ENCODE results near the gene TSTD2. TPM values are rescaled to one million over a fixed set of nuclear protein-coding genes. Genes with fewer than 3 reads are reported as not detected.

The TSTD2 gene
- polyA plus RNA-seq, 1 donor from 2014 or later = 50.0 TPM

GRCh38 chr9:97567894-97568202, 65.3 kb downstream of the TSTD2 start:
- Histone ChIP-seq H3K36me3 (ENCODE audit: insufficient read depth, low read length) (no peaks in the 10 kb centered on the region), H3K79me2 (replicated peaks; ENCODE audit: insufficient read depth, low read length) (no peaks in the 10 kb centered on the region), H3K27ac (ENCODE audit: low read length) (no peak overlapping the region), H3K4me2 (ENCODE audit: low read length) (no peak overlapping the region), H3F3A (ENCODE audit: insufficient read depth, low read length, poor library complexity, severe bottlenecking) (no peaks in the 10 kb centered on the region), H3K9me2 (ENCODE audit: insufficient read depth, low read length) (no peaks in the 10 kb centered on the region), H3K9ac (ENCODE audit: low read length) (no peak overlapping the region), H4K20me1 (ENCODE audit: insufficient read depth) (no peaks in the 10 kb centered on the region), H2AFZ (ENCODE audit: low read depth, low read length) (no peak overlapping the region), H3K4me3 (ENCODE audit: low read length) (no peak overlapping the region), H3K27me3 (ENCODE audit: insufficient read depth, low read depth, low read length) (no peaks in the 10 kb centered on the region), H3K9me3 (ENCODE audit: low read length) (no peaks in the 10 kb centered on the region)
- TF ChIP-seq RAD21 (conservative IDR thresholded peaks at IDR 0.05) = no peak
- no peak for TF ChIP-seq SMC3 (conservative IDR thresholded peaks at IDR 0.05; ENCODE audit: poor library complexity)
- TF ChIP-seq, protein P1, sequence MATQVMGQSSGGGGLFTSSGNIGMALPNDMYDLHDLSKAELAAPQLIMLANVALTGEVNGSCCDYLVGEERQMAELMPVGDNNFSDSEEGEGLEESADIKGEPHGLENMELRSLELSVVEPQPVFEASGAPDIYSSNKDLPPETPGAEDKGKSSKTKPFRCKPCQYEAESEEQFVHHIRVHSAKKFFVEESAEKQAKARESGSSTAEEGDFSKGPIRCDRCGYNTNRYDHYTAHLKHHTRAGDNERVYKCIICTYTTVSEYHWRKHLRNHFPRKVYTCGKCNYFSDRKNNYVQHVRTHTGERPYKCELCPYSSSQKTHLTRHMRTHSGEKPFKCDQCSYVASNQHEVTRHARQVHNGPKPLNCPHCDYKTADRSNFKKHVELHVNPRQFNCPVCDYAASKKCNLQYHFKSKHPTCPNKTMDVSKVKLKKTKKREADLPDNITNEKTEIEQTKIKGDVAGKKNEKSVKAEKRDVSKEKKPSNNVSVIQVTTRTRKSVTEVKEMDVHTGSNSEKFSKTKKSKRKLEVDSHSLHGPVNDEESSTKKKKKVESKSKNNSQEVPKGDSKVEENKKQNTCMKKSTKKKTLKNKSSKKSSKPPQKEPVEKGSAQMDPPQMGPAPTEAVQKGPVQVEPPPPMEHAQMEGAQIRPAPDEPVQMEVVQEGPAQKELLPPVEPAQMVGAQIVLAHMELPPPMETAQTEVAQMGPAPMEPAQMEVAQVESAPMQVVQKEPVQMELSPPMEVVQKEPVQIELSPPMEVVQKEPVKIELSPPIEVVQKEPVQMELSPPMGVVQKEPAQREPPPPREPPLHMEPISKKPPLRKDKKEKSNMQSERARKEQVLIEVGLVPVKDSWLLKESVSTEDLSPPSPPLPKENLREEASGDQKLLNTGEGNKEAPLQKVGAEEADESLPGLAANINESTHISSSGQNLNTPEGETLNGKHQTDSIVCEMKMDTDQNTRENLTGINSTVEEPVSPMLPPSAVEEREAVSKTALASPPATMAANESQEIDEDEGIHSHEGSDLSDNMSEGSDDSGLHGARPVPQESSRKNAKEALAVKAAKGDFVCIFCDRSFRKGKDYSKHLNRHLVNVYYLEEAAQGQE (IDR thresholded peaks at IDR 0.05; ENCODE audit: borderline replicate concordance) = no peak
- no peak for TF ChIP-seq MXI1 (conservative IDR thresholded peaks at IDR 0.05; ENCODE audit: poor library complexity, severe bottlenecking)
- TF ChIP-seq EZH2 (IDR thresholded peaks at IDR 0.05; ENCODE audit: borderline replicate concordance, insufficient read depth, low read length, poor library complexity, severe bottlenecking) = no peak
- TF ChIP-seq, protein P2, sequence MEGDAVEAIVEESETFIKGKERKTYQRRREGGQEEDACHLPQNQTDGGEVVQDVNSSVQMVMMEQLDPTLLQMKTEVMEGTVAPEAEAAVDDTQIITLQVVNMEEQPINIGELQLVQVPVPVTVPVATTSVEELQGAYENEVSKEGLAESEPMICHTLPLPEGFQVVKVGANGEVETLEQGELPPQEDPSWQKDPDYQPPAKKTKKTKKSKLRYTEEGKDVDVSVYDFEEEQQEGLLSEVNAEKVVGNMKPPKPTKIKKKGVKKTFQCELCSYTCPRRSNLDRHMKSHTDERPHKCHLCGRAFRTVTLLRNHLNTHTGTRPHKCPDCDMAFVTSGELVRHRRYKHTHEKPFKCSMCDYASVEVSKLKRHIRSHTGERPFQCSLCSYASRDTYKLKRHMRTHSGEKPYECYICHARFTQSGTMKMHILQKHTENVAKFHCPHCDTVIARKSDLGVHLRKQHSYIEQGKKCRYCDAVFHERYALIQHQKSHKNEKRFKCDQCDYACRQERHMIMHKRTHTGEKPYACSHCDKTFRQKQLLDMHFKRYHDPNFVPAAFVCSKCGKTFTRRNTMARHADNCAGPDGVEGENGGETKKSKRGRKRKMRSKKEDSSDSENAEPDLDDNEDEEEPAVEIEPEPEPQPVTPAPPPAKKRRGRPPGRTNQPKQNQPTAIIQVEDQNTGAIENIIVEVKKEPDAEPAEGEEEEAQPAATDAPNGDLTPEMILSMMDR (IDR thresholded peaks at IDR 0.05; ENCODE audit: poor library complexity, severe bottlenecking) = no peak
- TF ChIP-seq EP300 (conservative IDR thresholded peaks at IDR 0.05; ENCODE audit: poor library complexity, severe bottlenecking) = no peak
- no peak for TF ChIP-seq TAF1 (IDR thresholded peaks at IDR 0.05; ENCODE audit: low read depth)
- no peak for TF ChIP-seq POLR2AphosphoS5 (IDR thresholded peaks at IDR 0.05)

DNA sequence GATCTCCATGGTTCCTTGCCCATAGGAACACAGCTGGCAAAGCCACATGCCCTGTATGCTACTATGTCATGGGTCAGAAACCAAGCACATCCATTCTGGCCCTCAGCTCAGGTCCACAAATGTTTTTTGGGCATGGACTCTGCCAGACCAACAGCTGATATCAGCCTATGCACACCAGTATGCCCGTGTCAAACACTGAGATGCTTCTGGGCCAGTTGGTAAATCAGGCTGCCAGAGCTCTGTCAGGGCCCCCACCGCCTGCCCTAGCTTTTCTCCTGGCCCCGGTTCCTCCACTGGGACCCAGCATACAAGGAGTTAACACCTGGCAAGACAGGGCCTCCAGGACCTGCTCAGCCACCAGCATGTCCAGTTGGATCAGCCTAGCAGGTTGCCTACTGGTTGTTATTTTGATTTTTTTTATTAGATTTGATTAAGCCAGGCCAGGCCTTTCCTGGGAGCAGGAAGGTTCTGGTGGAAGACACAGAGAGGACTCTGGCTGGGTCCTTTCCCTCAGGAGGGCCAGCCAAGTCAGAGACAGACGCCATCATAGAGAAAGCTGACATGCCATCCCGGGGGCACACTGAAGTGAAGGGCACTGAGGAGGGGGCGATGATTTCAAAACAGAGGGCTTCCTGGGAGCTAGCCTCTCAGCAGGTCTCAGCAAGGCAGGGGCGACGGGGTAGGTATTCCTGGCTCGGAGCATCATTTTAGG, 65.8 kb downstream of the TSTD2 start:
- Histone ChIP-seq H3K27me3 (ENCODE audit: insufficient read depth, low read depth, low read length) (no peaks in the 10 kb centered on the region), H4K20me1 (ENCODE audit: insufficient read depth) (no peaks in the 10 kb centered on the region), H3K9me3 (ENCODE audit: low read length) (no peaks in the 10 kb centered on the region), H3K27ac (ENCODE audit: low read length) (no peak overlapping the region), H3F3A (ENCODE audit: insufficient read depth, low read length, poor library complexity, severe bottlenecking) (no peaks in the 10 kb centered on the region), H2AFZ (ENCODE audit: low read depth, low read length) (no peak overlapping the region), H3K36me3 (ENCODE audit: insufficient read depth, low read length) (no peaks in the 10 kb centered on the region), H3K79me2 (replicated peaks; ENCODE audit: insufficient read depth, low read length) (no peaks in the 10 kb centered on the region), H3K4me2 (ENCODE audit: low read length) (no peak overlapping the region), H3K9ac (ENCODE audit: low read length) (no peak overlapping the region), H3K9me2 (ENCODE audit: insufficient read depth, low read length) (no peaks in the 10 kb centered on the region), H3K4me3 (ENCODE audit: low read length) (no peak overlapping the region)
- no peak for TF ChIP-seq POLR2AphosphoS5 (IDR thresholded peaks at IDR 0.05)
- no peak for TF ChIP-seq EP300 (conservative IDR thresholded peaks at IDR 0.05; ENCODE audit: poor library complexity, severe bottlenecking)
- no peak for TF ChIP-seq EZH2 (IDR thresholded peaks at IDR 0.05; ENCODE audit: borderline replicate concordance, insufficient read depth, low read length, poor library complexity, severe bottlenecking)
- TF ChIP-seq RAD21 (conservative IDR thresholded peaks at IDR 0.05) = no peak
- TF ChIP-seq, protein P2 (IDR thresholded peaks at IDR 0.05; ENCODE audit: poor library complexity, severe bottlenecking) = no peak
- TF ChIP-seq, protein P1 (IDR thresholded peaks at IDR 0.05; ENCODE audit: borderline replicate concordance) = no peak
- no peak for TF ChIP-seq TAF1 (IDR thresholded peaks at IDR 0.05; ENCODE audit: low read depth)
- no peak for TF ChIP-seq MXI1 (conservative IDR thresholded peaks at IDR 0.05; ENCODE audit: poor library complexity, severe bottlenecking)
- TF ChIP-seq SMC3 (conservative IDR thresholded peaks at IDR 0.05; ENCODE audit: poor library complexity) = no peak

Measured in neural cell (in vitro differentiated cells).